ENCODE results near the gene ELANE.
"Not testable (repeated sequence)": the region's sequence is repeated elsewhere in the genome, so short reads cannot be mapped to it uniquely, and the experiment has no call there.

The ELANE gene

GRCh38 chr19:842802-843179 lies 9.3 kb upstream of the ELANE start:
- not testable (repeated sequence) for DNase-seq (ENCODE audit: low spot score)

DNA sequence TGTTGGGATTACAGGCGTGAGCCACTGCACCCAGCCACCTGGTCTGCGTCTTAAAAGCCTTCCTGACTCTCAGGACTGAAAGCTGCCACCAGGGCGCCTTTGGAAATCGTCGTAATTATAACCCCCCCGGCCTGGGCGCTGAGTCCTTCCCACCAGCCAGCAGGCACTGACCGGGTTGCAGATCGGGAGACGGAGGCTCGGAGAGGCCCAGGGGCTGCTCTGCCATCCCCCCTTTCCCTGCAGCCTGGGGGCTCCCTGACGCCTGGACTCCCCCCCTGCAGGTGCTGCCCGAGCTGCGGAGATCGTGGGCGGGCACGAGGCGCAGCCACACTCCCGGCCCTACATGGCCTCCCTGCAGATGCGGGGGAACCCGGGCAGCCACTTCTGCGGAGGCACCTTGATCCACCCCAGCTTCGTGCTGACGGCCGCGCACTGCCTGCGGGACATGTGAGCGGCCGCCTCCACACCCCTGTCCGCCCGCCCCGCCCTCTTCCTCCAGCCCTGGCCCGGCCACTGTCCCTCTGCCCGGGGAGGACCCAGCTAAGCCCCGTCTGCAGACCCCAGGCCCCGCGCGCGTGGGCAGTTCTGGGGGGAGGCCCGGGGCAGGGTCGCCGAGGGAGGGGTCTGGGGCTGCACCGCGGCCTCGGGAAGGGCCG lies 8.8 kb upstream of the ELANE start:
- no peak for DNase-seq (ENCODE audit: low spot score)

DNA sequence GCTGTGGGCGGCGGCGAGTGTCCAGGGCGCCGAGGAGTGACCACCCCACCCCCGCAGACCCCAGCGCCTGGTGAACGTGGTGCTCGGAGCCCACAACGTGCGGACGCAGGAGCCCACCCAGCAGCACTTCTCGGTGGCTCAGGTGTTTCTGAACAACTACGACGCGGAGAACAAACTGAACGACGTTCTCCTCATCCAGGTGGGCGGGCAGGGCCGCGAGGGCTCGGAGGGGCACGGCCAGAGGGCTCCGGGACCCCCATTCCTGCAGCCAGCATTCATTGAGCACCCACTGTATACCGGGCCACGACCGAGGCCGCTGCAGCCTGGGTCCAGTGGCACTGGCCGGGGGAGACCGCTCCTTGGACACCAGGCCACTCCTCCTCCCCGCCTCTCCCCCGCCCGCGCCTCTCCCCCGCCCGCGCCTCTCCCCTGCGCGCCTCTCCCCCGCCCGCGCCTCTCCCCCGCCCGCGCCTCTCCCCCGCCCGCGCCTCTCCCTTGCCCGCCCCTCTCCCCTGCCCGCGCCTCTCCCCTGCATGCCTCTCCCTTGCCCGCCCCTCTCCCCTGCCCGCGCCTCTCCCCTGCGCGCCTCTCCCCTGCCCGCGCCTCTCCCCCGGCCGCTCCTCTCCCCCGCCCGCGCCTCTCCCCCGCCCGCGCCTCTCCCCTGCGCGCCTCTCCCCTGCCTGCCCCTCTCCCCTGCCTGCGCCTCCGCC lies 8.1 kb upstream of the ELANE start:
- DNase-seq (ENCODE audit: low spot score) = no peak

DNA sequence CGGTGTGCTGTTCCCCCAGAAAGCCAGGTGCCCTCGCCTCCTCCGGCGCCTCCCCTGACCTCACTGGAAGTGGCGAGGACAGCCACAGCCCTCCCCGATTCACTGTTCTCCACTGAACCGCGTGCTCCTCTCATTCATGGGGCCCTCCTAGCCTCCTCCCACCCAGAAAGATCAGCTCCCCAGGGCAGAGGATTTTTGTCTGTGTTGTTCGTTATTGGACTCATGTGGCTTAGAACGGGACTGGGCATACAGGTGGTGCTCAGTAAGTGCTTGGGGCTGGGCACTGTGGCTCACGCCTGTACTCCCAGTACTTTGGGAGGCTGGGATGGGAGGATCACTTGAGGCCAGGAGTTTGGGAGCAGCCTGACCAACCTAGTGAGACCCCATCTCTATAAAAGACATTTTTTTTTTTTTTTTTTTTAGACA lies 7.5 kb upstream of the ELANE start:
- DNase-seq (ENCODE audit: low spot score) = no peak

- no peak for DNase-seq (ENCODE audit: low spot score)
Measured at GRCh38 chr19:845707-846521, 6.2 kb upstream of the ELANE start.

DNA sequence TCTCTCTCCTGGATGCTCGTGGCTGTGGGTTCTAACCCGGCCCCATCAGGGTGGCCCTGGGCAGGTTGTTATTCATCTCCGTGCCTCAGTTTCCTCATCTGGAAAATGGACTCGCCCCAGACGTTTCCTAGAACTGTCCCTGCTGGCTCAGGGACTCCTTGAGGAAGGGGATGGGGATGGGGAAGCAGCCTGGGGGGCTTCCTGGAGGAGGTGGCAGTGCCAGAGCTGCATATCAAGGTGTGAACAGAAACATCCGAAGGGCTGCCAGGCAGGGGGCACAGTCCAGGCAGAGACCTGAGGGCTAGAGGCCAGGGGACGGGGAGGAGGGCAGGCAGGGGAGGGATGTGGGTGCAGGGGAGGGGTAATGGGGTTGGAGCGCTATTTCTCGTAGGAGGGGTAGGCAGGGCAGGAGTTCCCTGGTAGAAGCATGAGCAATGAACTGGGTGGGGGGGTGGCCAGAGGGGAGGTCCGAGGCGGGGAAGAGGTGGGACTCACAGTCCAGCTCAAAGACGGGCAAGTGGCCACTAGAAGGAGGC lies 3.6 kb upstream of the ELANE start:
- no peak for DNase-seq (ENCODE audit: low spot score)

DNA sequence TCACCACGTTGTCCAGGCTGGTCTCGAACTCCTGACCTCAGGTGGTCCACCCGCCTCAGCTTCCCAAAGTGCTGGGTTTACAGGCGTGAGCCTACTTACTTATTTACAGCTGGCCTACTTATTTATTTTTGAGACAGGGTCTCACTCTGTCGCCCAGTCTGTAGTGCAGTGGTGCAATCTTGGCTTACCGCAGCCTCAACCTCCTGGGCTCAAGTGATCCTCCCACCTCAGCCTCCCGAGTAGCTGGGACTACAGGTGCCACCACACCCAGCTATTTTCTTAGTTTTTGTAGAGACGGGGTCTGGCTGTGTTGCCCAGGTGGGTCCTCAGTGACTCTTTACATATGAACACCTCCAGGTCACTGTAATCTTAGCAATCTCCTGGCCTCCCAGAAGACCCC lies 2.9 kb upstream of the ELANE start:
- not testable (repeated sequence) for DNase-seq (ENCODE audit: low spot score)

- peak; percentile 47 for DNase-seq (ENCODE audit: low spot score)
Measured at GRCh38 chr19:850221-850978, 1.7 kb upstream of the ELANE start.

DNA sequence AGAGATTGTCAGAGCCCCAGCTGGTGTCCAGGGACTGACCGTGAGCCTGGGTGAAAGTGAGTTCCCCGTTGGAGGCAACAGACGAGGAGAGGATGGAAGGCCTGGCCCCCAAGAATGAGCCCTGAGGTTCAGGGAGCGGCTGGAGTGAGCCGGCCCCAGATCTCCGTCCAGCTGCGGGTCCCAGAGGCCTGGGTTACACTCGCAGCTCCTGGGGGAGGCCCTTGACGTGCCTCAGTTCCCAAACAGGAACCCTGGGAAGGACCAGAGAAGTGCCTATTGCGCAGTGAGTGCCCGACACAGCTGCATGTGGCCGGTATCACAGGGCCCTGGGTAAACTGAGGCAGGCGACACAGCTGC lies 1.1 kb upstream of the ELANE start:
- no peak for DNase-seq (ENCODE audit: low spot score)

DNA sequence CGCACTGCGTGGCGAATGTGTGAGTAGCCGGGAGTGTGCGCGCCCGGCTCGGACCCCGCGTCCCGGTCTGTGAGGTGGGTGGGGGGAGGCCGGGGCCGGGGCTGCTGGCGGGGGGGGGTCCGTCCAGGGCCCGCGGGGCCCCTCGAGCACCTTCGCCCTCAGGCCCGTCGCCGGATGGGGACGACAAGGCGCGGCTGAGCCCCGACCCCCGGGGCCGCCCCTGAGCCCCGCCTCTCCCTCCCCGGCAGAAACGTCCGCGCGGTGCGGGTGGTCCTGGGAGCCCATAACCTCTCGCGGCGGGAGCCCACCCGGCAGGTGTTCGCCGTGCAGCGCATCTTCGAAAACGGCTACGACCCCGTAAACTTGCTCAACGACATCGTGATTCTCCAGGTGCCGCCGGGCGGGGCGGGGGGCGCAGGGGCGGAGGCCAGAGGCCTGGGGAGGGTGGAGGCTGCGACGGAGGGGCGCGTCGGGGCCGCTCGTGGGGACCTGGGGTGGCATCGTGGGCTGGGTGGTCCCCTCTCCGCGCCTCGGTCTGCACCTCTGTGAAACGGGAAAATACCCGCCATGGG lies 997 bp downstream of the ELANE start:
- no peak for DNase-seq (ENCODE audit: low spot score)

DNA sequence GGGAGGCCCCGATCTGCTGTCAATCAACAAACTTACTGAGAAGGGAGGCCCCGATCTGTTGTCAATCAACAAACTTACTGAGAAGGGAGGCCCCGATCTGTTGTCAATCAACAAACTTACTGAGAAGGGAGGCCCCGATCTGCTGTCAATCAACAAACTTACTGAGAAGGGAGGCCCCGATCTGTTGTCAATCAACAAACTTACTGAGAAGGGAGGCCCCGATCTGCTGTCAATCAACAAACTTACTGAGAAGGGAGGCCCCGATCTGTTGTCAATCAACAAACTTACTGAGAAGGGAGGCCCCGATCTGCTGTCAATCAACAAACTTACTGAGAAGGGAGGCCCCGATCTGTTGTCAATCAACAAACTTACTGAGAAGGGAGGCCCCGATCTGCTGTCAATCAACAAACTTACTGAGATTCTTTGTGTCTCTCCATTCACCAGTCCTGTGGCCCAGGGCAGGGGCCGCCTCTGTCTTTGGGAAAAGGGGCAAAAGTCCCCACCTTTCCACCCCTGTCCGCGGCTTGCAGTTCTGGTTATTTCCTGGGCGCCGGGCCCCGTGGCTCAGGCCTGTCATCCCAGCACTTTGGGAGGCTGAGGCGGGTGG lies 1.6 kb downstream of the ELANE start:
- DNase-seq (ENCODE audit: low spot score) = not testable (repeated sequence)

DNA sequence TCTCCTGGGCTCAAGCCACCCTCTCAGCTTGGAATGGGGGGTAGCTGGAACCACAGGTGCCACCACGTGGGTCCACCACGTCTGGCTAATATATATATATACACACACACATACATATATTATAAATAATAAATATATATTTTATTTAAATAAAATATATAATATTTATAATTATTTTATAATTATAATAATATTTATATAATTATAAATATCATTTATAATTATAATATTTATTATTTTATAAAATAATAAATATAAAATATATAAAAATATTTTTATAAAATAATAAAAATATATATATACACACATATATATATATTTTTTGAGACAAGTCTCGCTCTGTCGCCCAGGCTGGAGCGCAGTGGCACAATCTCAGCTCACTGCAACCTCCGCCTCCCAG lies 2.4 kb downstream of the ELANE start:
- DNase-seq (ENCODE audit: low spot score) = no peak

- no peak for DNase-seq (ENCODE audit: low spot score)
Measured at GRCh38 chr19:855142-855541, 3.0 kb downstream of the ELANE start.

GRCh38 chr19:855566-856120 lies 3.5 kb downstream of the ELANE start:
- no peak for DNase-seq (ENCODE audit: low spot score)

DNA sequence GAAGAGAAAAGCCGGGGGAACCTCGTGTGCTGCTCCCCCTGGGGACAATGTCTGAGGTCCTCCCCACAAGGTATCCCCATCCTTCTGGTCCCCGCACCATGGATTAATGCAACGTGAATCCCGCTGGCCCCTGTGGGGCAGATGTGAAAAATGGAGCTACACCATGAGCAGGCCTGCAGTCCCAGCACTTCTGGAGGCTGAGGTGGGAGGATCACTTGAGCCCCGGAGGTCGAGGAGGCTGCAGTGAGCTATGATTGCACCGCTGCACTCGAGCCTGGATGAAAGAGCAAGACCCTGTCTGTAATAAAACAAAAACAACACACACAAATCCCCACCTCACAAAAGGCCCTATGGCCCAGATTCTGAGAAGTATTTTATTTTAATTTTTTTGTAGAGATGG lies 6.2 kb downstream of the ELANE start:
- no peak for DNase-seq (ENCODE audit: low spot score)

GRCh38 chr19:858868-859843 lies 7.1 kb downstream of the ELANE start, which contains the start of gene CFD:
CFD (plus strand) TSS chr19:859664; CDS start chr19:859690, 26 bp downstream.
- DNase-seq (ENCODE audit: low spot score) = no peak

DNA sequence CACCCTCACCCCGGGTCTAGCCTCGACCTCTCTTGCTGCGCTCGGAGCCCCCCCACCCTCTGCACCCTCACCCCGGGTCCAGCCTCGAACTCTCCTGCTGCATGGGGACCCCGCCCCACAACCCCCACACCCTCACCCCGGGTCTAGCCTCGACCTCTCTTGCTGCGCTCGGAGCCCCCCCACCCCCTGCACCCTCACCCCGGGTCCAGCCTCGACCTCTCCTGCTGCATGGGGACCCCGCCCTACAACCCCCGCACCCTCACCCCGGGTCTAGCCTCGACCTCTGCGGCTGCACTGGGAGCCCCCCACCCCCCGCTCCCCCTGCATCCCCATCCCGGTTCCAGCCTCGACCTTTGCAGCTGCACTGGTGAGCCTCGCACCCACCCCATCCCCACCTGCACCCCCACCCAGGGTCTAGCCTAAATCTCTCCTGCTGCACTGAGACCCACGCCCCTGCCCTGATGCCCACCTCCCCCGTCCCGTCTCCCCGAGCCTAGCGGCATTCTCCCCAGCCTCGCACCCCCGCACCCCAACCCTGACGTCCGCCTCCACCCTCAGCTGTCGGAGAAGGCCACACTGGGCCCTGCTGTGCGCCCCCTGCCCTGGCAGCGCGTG lies 9.1 kb downstream of the ELANE start:
- no peak for DNase-seq (ENCODE audit: low spot score)

DNA sequence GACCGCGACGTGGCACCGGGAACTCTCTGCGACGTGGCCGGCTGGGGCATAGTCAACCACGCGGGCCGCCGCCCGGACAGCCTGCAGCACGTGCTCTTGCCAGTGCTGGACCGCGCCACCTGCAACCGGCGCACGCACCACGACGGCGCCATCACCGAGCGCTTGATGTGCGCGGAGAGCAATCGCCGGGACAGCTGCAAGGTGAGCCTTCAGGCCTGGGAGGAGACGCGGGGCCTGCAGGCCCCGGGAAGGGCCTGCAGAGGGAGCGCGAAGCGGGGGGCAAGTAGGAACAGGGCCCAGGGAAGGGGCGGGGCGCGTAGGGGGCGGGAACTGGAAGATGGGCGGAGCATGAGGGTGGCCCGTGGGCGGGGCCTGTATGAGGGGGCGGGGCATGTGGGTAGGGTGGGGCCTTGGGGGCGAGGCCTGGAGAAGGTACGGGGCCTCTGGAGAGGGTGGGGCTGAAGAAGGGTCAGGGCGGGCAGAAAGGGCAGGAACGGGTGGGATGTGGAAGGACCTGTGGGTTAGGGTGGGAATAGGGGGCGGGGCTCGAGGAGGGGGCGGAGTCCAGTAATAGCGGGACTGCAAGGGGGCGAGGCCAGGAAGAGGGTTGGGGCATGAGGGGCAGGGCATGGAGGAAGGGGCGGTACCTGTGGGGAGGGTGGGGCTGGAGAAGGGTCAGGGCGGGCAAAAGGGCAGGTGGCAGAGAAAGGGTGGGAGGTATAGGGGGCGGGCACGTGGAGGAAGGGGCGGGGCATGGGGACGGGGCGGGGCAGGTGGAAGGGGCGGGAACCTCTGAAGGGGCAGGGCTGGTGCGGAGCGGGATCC lies 9.9 kb downstream of the ELANE start:
- DNase-seq (ENCODE audit: low spot score) = no peak
